Stimulated activated CD8-positive, alpha-beta memory T cell treated with anti-CD3 and anti-CD28 coated beads, Interleukin-7, amount 100 ng/mL, for 1 hour (primary cell): ENCODE measurements around the gene AKR1B1.

ENCODE experiments used
- DNase-seq, 2 donors: peaks; one replicate each; pipeline ENCODE4 v3.0.0-alpha.2; 2020; ENCODE audit warnings: low read depth in 2 of 2

The AKR1B1 gene

DNA sequence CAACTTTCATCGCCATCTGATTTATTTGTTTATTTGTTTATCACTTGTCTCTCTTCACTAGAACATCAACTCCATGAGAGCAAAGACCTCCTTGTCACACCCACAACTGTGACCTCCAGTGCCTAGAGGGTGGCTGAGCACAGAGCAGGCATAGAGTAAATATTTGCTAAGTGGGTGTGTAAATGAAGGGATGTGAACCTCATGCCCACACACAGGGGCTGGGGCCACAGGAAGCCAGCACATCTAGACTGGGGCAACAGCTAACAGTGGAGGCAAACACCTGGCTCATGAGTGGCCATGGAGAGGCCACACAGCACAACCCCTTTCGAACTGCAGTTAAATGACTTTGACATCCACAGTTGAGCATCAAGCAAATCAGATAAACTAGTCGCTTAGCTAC is 39.8 kb downstream of the AKR1B1 start:
- DNase-seq = no peak

DNA sequence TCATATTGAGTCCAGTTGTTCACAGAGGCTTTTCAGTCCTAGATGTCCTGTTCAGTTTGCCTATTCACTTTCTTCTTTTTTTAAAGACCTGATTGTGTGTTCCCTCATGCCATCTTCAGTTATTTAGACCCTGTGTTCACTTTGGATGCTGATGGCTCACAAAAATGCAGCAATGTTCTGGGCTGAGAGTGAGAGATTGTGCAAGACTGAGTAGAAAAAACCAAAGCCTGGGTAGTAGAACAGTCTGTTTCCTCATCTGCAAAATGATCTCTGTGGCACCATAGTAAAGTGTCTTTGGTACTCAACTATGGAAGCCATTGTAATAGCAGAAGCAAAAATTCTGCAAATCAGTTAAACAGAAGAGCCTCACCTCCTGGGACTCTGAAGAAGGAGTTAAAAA is 43.2 kb downstream of the AKR1B1 start:
- no peak for DNase-seq

DNA sequence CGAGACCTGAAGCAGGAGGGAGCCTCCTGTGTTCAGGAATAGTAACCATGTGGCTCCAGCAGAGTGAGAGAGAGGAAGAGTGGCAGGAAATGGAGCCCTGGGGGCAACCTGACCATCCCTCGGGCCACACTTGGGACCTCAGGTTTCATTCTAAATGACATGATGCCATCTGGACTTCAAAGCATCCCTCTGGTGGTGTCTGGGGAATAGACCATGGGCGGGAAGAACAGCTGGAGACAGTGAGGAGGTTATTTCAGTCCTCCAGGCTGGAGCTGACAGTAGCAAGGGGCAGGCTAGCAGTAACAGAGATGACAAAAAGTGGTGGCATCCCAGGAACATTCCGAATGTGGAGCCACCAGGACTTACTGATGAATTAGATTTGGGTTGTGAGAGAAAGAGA is 44.8 kb downstream of the AKR1B1 start:
- no peak for DNase-seq

DNA sequence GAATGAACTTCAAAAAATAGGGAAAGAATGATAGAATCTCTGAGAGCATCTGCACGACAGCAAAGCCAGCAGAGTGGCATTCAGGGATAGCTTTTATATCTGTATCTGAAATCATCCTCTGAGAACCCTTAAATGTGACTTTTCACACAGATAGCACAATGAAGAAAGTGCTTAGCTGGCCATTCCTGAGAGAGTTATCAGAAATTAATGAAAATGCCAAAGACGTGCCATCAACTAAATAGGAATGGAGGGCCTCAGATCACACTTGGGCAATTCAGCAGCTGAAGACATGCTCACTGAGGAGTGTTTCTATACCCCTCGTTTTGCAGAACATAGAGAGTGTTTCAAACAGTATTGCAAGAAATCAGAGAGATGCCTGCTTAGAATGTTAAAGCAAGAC is 51.6 kb downstream of the AKR1B1 start:
- no peak for DNase-seq

DNA sequence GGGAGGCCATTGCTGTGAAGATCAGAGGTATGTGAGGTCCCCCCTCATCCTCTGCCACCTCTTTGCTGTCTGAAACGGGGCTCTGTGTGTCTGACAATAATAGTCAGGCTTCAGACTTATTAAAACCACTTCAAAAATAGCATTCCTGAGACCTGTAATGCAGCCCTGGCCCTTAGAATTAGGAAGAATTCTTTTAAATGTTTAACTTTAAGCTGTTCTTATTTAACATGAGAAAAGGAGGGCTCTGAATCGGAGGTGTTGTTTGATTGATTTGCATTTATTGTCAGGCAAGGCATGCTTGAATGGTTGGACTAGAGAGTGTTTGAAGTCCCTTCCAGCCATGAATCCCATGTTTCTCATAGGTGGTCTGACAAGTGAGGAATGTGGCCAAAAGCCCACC is 52.5 kb downstream of the AKR1B1 start:
- no peak for DNase-seq

DNA sequence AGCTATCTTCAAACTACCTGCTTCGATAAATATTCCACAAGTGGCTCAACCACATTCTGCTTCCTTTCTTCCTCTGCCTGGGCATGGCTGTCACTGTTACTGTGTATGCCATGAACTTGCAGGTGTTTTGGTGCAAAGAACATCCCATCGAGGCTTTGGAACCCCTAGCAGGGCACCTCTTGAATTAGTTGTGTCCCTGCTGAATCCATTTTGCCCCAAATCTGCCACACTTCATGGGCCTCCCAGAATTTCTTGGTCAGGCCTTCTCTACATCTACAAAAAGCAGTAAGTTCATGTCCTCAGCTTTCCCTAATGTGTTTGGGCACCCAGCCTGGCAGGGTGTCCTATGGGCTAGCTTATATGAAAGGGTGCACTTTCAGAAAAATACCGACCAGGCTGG is 53.6 kb downstream of the AKR1B1 start:
- DNase-seq = no peak

DNA sequence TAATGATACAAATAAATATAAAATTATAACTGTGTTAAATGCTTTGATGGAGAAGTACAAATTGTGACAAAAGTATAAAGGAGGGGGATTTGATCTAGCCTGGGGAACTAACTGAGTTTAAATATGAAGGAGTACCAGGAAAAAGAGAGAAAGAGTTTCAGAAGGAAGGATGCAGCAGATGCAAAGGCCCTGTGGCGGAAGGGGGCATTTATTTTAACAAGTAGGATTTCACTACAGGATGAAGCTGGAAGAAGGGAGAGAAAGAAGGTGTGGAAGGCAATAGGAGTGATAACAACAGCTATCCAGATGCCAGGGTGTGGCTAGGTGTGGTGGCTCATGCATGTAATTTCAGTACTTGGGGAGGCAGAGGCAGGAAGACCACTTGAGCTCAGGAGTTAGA is 55.8 kb downstream of the AKR1B1 start:
- no peak for DNase-seq

DNA sequence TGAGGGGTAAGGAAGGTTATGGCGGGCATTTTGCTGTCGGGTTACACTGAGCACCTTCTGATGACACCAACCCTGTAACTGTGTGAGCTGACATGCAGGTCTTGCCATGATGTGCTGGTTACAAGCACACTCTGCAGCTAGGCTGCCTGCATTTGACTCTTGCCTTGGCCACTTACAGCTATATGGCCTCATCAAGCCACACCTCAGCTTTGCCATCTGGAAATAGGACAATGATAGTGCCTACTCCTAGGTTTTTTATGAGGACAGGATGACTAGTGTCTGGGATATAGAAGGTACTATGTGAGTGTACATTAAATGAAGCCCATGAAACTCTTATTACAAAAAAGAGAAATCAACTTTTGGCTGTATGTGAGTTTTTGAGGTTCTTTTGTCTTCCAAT is 58.0 kb downstream of the AKR1B1 start:
- DNase-seq = no peak

DNA sequence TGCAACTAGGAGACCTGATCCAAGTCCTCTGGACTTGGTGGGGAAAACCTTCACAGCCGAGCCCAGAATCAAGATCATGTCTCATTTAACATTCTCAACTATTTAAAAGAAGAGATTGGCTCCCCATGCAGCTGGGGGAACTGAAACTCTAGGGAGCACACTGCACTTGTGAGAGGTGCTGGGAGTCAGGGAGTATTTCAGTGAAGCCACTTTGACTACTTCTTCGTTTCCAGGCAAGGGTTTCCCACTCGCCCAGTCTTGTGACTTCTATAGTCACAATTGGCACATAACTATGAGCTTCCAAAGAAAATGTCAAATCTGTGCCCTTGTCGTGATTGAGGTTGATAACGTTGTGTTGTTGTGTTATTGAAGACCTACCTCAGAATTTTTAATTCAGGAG is 62.9 kb downstream of the AKR1B1 start:
- no peak for DNase-seq

DNA sequence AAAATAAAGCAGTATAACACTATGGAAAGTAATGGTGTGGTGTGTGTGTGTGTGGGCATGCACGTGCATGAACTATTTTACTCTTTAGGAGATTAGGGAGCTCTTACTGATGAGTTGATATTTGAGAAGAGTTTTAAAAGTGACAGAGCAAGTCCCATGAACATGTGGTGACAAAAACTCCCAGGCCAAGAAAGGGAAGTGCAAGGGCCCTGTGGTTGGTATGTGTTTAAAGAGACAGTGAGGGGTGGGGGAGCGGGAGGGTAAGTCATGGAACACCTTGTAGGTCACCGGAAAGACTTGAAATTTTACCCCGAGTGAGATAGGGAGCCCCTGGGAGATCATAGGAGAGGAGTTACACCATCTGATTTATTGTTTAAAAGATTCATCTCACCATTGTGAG is 63.3 kb downstream of the AKR1B1 start:
- no peak for DNase-seq

DNA sequence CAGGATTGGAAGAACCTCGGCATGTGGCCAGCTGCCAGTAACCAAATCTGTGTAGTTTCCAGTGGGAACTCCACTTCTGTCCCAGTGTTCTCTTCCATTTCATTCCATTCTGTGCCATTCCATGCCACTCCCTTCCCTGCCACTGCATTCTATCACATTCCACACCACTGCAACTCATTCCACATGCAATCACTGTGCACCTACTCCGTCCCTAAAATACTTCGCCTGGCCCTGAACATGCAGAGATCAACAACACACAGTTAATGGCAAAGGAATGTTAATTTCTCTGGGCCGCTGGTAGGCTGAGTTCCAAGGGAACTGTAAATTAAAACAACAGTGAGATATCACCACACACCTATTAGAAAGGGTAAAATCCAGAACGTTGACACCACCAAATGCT is 64.8 kb downstream of the AKR1B1 start:
- no peak for DNase-seq
